ENCODE results near the gene ZFHX3.

DNA sequence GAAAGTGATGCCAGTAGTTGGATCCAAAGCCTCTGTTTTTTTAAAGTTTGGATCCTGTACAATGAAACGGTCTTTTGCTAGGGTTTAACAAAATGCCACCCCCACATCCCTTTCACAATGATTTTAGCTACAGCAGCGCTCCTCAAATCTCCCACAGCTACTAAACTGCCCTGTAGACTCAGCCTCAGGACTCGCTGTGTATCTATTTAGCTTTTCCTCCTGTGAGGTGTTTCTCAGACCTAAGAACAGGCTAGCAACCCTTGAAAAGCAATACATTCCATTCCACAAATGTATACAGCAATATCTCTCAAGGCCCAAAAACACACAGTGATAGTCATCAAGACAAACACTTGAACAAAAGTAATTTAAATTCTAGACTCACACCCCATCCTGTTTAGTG, 206.4 kb downstream of the ZFHX3 start:
- TF ChIP-seq EZH2 (IDR thresholded peaks at IDR 0.05; ENCODE audit: borderline replicate concordance, low read depth, low read length, severe bottlenecking), result no peak
- TF ChIP-seq POLR2AphosphoS5 (IDR thresholded peaks at IDR 0.05; ENCODE audit: insufficient read depth, low read depth, low read length), result no peak
- no peak for TF ChIP-seq POLR2A (IDR thresholded peaks at IDR 0.05; ENCODE audit: low read depth, low read length)
- TF ChIP-seq, protein P1, sequence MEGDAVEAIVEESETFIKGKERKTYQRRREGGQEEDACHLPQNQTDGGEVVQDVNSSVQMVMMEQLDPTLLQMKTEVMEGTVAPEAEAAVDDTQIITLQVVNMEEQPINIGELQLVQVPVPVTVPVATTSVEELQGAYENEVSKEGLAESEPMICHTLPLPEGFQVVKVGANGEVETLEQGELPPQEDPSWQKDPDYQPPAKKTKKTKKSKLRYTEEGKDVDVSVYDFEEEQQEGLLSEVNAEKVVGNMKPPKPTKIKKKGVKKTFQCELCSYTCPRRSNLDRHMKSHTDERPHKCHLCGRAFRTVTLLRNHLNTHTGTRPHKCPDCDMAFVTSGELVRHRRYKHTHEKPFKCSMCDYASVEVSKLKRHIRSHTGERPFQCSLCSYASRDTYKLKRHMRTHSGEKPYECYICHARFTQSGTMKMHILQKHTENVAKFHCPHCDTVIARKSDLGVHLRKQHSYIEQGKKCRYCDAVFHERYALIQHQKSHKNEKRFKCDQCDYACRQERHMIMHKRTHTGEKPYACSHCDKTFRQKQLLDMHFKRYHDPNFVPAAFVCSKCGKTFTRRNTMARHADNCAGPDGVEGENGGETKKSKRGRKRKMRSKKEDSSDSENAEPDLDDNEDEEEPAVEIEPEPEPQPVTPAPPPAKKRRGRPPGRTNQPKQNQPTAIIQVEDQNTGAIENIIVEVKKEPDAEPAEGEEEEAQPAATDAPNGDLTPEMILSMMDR (IDR thresholded peaks at IDR 0.05; ENCODE audit: extremely low read depth in 1 of 2, insufficient read depth in 1 of 2, low read depth in 1 of 2, low read length in 2 of 2), result no peak
- TF ChIP-seq, protein P2, sequence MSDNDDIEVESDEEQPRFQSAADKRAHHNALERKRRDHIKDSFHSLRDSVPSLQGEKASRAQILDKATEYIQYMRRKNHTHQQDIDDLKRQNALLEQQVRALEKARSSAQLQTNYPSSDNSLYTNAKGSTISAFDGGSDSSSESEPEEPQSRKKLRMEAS (IDR thresholded peaks at IDR 0.05; ENCODE audit: insufficient read depth, insufficient read length), result no peak
- no peak for TF ChIP-seq MYC (IDR thresholded peaks at IDR 0.05; ENCODE audit: low read depth, low read length)

Data from endothelial cell of umbilical vein (primary cell).